GM12801 (cell line): ENCODE measurements around the gene TTN.

Experiments used
- TF ChIP-seq, protein P1 (sequence below): IDR thresholded peaks from one replicate; pipeline ENCODE4 v1.5.1; 2011; ENCODE audit warnings: control low read depth; ENCODE audit not compliant: insufficient read length; ENCODE audit errors: extremely low read depth

Gene TTN

DNA sequence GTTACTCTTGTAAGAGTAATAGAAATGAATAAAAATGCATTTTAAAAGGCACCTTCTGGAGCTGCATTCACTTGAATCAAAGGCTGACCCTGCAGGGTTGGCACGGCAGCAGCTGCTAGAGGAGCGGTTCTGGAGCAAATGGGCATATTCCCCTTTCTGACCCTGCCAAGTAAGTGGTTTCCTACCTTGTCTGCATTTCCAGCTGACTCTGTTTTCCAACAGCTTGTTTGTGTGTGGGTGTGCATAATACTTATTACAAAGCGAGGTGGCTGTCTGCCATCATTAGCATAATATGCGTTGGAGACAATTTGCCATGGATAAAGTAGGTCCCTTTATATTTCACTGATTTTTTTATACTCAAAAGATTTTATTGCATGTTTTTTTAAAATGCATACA, 21.3 kb upstream of the TTN start:
- TF ChIP-seq, protein P1, sequence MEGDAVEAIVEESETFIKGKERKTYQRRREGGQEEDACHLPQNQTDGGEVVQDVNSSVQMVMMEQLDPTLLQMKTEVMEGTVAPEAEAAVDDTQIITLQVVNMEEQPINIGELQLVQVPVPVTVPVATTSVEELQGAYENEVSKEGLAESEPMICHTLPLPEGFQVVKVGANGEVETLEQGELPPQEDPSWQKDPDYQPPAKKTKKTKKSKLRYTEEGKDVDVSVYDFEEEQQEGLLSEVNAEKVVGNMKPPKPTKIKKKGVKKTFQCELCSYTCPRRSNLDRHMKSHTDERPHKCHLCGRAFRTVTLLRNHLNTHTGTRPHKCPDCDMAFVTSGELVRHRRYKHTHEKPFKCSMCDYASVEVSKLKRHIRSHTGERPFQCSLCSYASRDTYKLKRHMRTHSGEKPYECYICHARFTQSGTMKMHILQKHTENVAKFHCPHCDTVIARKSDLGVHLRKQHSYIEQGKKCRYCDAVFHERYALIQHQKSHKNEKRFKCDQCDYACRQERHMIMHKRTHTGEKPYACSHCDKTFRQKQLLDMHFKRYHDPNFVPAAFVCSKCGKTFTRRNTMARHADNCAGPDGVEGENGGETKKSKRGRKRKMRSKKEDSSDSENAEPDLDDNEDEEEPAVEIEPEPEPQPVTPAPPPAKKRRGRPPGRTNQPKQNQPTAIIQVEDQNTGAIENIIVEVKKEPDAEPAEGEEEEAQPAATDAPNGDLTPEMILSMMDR = no peak

DNA sequence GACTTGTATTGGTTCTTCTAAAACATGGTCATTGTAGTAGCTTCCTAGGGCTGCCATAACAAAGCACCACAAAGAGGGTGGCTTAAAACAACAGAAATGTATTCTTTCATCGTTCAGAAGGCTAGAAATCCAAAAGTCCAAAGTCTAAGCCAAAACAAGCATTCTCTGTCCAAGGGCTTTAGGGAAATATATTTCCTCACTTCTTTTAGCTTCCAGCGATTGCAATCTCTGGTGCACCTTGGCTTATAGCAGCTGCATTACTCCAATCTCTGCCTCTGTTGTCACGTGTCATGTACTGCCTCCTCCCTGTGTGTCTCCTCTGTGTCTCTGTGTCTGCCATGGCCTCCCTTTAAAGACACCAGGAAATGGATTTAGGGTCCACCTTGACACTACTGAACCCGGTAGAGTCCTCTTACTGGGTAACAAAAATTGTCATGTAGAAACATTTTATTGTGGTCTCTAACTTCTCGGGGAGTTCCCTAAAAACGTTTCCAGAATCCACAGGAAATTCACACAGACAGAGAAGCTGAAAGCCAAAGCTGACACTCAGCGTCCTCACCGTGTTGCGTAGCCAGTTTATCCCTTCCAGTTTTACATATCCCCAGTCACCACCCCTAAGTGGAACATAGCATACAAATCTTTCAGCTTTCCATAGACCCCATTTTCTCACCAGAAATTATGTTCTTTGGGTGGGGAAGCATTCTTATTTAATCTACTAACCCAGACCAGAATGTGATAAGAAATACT, 20.7 kb upstream of the TTN start:
- TF ChIP-seq, protein P1 = no peak

DNA sequence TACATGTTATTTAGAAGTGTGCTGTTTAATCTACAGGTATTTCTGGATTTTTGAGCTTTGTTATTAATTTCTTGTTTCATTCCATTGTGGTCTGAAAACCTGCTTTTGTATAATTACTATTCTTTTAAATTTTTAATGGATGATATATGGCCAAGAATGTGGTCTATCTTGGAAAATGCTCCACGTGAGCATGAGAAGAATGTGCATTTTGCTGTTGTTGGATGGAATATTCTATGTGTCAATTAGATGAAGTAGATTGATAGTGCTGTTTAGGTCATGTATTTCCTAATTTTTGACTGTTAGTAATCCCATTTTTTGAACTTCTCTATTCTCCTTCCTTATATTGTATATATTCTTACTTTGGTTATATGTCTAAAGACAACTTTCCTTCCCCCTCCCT, 19.9 kb upstream of the TTN start:
- TF ChIP-seq, protein P1 = no peak

DNA sequence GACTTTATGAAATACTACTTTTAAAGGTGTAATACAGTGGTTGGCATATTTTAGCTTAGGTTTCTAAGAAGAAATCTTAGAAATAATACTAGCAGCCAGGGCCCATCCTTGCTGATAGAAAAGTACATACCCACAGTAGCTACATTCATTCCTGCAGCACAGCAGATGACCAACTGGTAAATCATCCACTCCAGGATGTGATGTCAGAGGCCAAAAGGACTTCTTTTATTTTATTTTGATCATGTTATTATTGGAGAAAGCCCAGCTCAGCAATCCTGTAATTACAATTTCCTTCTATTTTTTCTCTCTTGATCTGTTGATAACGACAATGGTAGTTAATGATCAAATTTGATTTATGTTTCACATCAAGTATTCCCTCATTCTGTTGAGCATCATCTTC, 18.0 kb upstream of the TTN start:
- TF ChIP-seq, protein P1 = no peak

DNA sequence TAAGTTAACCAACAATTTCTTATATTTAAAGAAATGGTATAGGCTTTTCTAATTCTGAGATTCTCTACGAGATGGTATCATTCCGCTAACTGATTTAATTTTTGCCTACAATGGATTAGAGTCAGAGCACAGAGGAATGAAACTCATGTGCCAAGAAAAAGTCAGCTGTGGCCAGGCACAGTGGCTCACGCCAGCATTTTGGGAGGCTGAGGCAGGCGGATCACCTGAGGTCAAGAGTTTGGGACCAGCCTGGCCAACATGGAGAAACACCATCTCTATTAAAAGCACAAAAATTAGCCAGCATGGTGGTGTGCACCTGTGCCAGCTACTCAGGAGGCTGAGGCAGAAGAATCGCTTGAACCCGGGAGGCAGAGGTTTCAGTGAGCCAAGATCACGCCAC, 17.0 kb upstream of the TTN start:
- TF ChIP-seq, protein P1 = no peak

DNA sequence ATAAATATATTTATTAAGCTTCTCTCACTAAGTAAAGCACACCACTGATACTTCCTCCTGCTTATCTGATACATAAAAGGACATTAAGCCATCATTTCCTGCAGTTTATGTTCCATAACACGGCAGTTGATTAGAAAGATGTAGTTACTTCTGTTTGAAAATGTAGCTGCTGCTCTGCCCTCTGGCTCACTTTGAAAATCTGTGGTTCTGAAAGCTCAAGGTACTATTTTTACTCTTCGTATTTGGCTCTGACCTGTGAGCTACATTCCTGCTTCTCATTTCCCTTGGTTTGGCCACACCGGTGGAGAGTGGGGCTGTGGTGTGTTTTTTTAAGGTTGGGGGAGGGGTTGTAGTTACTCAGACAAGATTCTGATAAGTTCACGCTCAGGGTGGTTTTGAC, 12.8 kb upstream of the TTN start:
- TF ChIP-seq, protein P1 = no peak

DNA sequence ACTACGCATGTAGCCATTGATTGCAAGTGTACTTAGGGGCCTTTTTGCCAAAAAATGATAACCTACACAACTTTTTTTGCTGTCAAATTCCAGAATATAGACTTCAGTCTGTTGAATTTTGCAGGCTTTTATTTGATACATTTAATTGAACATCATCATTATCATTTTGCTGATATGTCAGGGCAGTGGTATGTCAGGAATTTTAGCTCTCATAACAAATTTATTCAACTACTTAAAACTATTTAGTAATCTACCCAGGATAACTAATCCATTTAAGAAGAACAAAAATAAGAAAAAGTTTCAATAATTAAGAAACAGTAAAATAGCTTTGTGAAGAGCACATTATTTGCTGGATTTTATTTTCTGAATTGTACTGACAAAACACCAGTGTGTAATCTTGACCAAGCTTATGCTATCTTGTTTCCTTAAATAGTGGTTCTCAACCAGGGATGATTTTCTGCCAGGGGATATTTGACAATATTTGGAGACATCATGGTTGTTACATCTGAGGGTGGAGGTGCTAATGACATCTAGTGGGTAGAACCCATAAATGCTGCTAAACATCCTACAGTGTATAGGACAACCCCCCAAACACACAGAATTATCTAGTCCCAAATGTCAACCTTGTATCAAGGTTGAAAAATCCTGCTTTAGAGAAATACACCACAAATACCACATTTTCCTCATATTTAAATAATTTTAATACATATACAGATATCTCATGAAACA, 12.1 kb upstream of the TTN start:
- TF ChIP-seq, protein P1 = no peak
